ENCODE measurements around the gene CHPF. TPM values are rescaled to one million over a fixed set of nuclear protein-coding genes. Genes with fewer than 3 reads are reported as not detected.

The CHPF gene
- total RNA-seq, 5 donors from 2014 or later (not counting 1 experiment from before 2014, with no cell fraction given) = 5.0 to 12.8 (median 10.8) TPM

GRCh38 chr2:219513787-219514186 lies 29.8 kb downstream of the CHPF start:
- peaks cover 3 to 27% of the 10 kb centered on the region in 2 experiments for H3K4me1 ChIP-seq (ENCODE audit: control insufficient read depth in 1 of 2, extremely low read depth in 1 of 2, insufficient read depth in 2 of 2, low read length in 2 of 2)
- no peak for ATAC-seq (replicated peaks in 1 of 4)
- no peak overlapping the region for H3K27ac Mint-ChIP-seq
- peaks cover 75 to 83% of the 10 kb centered on the region in 2 donors for H3K27me3 Mint-ChIP-seq
- no peaks in the 10 kb centered on the region for H3K9me3 Mint-ChIP-seq
- no peaks in the 10 kb centered on the region for H3K36me3 Mint-ChIP-seq
- no peak for DNase-seq
- H3K36me3 ChIP-seq (ENCODE audit: control insufficient read depth in 2 of 2, extremely low read depth in 1 of 2, insufficient read depth in 1 of 2, low read length in 1 of 2) = no peaks in the 10 kb centered on the region
- H3K4me3 Mint-ChIP-seq = peak overlapping the region in 1 of 3 donors; percentile 66
- H3K4me3 ChIP-seq (ENCODE audit: control insufficient read depth in 1 of 2, extremely low read depth in 1 of 2, low read length in 1 of 2) = no peak overlapping the region
- no peak overlapping the region for H3K27ac ChIP-seq (ENCODE audit: low read length)
- peaks cover 26 to 35% (median 27%) of the 10 kb centered on the region in 3 donors for H3K4me1 Mint-ChIP-seq
- H3K27me3 ChIP-seq (replicated peaks in 1 of 2; ENCODE audit: control insufficient read depth in 2 of 2, extremely low read depth in 1 of 2, insufficient read depth in 2 of 2, low read length in 1 of 2) = peaks cover 8 to 96% of the 10 kb centered on the region in 2 experiments
- H3K9me3 ChIP-seq = no peaks in the 10 kb centered on the region
- ChIA-PET POLR2A (no interaction called here), CTCF (no interaction called here)
- WGBS (ENCODE audit: insufficient coverage) = 0% methylated on average over 3 of the region's 4 CpGs

GRCh38 chr2:219512524-219513216 lies 30.9 kb downstream of the CHPF start:
- H3K36me3 Mint-ChIP-seq = peaks cover under 1% of the 10 kb centered on the region
- DNase-seq (no peak), ATAC-seq (replicated peaks in 1 of 4) (no peak)
- ChIA-PET POLR2A (no interaction called here), CTCF (interaction anchor here in 1 of 2 donors (1.2 to 1.4 kb wide), 2 partner anchors 17 to 30 kb away, joined by 3 to 4 read pairs; no protein-coding TSS in a partner anchor)
- no peaks in the 10 kb centered on the region for H3K36me3 ChIP-seq (ENCODE audit: control insufficient read depth in 2 of 2, extremely low read depth in 1 of 2, insufficient read depth in 1 of 2, low read length in 1 of 2)
- H3K27ac ChIP-seq (ENCODE audit: low read length) = no peak overlapping the region
- no peak overlapping the region for H3K27ac Mint-ChIP-seq
- no peak overlapping the region for H3K4me3 Mint-ChIP-seq
- H3K4me3 ChIP-seq (ENCODE audit: control insufficient read depth in 1 of 2, extremely low read depth in 1 of 2, low read length in 1 of 2) = no peak overlapping the region
- no peaks in the 10 kb centered on the region for H3K9me3 ChIP-seq
- H3K27me3 ChIP-seq (replicated peaks in 1 of 2; ENCODE audit: control insufficient read depth in 2 of 2, extremely low read depth in 1 of 2, insufficient read depth in 2 of 2, low read length in 1 of 2) = peaks cover 8 to 97% of the 10 kb centered on the region in 2 experiments
- H3K27me3 Mint-ChIP-seq = peaks cover 67 to 81% of the 10 kb centered on the region in 2 donors
- H3K4me1 Mint-ChIP-seq = peaks cover 26 to 35% (median 27%) of the 10 kb centered on the region in 3 donors
- 12% methylated on average over 11 of the region's 16 CpGs for WGBS (ENCODE audit: insufficient coverage)
- H3K4me1 ChIP-seq (ENCODE audit: control insufficient read depth in 1 of 2, extremely low read depth in 1 of 2, insufficient read depth in 2 of 2, low read length in 2 of 2) = peaks cover 3 to 27% of the 10 kb centered on the region in 2 experiments
- H3K9me3 Mint-ChIP-seq = no peaks in the 10 kb centered on the region

GRCh38 chr2:219511547-219512325 lies 31.9 kb downstream of the CHPF start:
- H3K4me3 ChIP-seq (ENCODE audit: control insufficient read depth in 1 of 2, extremely low read depth in 1 of 2, low read length in 1 of 2) = no peak overlapping the region
- no peak overlapping the region for H3K4me3 Mint-ChIP-seq
- ATAC-seq (replicated peaks in 1 of 4) (no peak), DNase-seq (no peak)
- peak overlapping the region in 1 of 2 donors; percentile 45 for H3K27ac Mint-ChIP-seq
- peaks cover 57 to 72% of the 10 kb centered on the region in 2 donors for H3K27me3 Mint-ChIP-seq
- H3K27ac ChIP-seq (ENCODE audit: low read length) = no peak overlapping the region
- H3K9me3 ChIP-seq = no peaks in the 10 kb centered on the region
- POLR2A ChIA-PET = interaction anchor here (0.6 to 0.7 kb wide), 3 partner anchors 80 to 216 kb away, joined by 3 to 12 read pairs (median 5); no protein-coding TSS in a partner anchor
- peaks cover 7% of the 10 kb centered on the region for H3K36me3 Mint-ChIP-seq
- H3K4me1 ChIP-seq (ENCODE audit: control insufficient read depth in 1 of 2, extremely low read depth in 1 of 2, insufficient read depth in 2 of 2, low read length in 2 of 2) = peaks cover 3 to 27% of the 10 kb centered on the region in 2 experiments
- peaks cover 8 to 95% of the 10 kb centered on the region in 2 experiments for H3K27me3 ChIP-seq (replicated peaks in 1 of 2; ENCODE audit: control insufficient read depth in 2 of 2, extremely low read depth in 1 of 2, insufficient read depth in 2 of 2, low read length in 1 of 2)
- H3K36me3 ChIP-seq (ENCODE audit: control insufficient read depth in 2 of 2, extremely low read depth in 1 of 2, insufficient read depth in 1 of 2, low read length in 1 of 2) = no peaks in the 10 kb centered on the region
- WGBS (ENCODE audit: insufficient coverage) = 12% methylated on average over 6 of the region's 15 CpGs
- H3K9me3 Mint-ChIP-seq = no peaks in the 10 kb centered on the region
- peaks cover 26 to 35% (median 27%) of the 10 kb centered on the region in 3 donors for H3K4me1 Mint-ChIP-seq
- CTCF ChIA-PET = interaction anchor here in 1 of 2 donors (0.8 to 1.4 kb wide), 3 partner anchors 18 to 36 kb away, joined by 3 to 4 read pairs (median 3); no protein-coding TSS in a partner anchor

- DNase-seq (no peak), ATAC-seq (replicated peaks in 1 of 4) (no peak)
- no peak overlapping the region for H3K27ac ChIP-seq (ENCODE audit: low read length)
- no peak overlapping the region for H3K4me3 ChIP-seq (ENCODE audit: control insufficient read depth in 1 of 2, extremely low read depth in 1 of 2, low read length in 1 of 2)
- H3K27me3 Mint-ChIP-seq = peaks cover 47 to 62% of the 10 kb centered on the region in 2 donors
- H3K9me3 Mint-ChIP-seq = no peaks in the 10 kb centered on the region
- WGBS (ENCODE audit: insufficient coverage) = 10% methylated on average over 15 of the region's 22 CpGs
- H3K27ac Mint-ChIP-seq = no peak overlapping the region
- ChIA-PET CTCF (interaction anchor here in 1 of 2 donors (0.9 to 2.0 kb wide), 3 partner anchors 10 to 19 kb away, joined by 4 to 6 read pairs (median 5); partner anchors contain the start of gene GMPPA), POLR2A (no interaction called here)
- peaks cover 3 to 10% of the 10 kb centered on the region in 2 donors for H3K36me3 ChIP-seq (ENCODE audit: control insufficient read depth in 2 of 2, extremely low read depth in 1 of 2, insufficient read depth in 1 of 2, low read length in 1 of 2)
- peaks cover 3 to 27% of the 10 kb centered on the region in 2 experiments for H3K4me1 ChIP-seq (ENCODE audit: control insufficient read depth in 1 of 2, extremely low read depth in 1 of 2, insufficient read depth in 2 of 2, low read length in 2 of 2)
- peak overlapping the region in 1 of 3 donors; percentile 77 for H3K4me3 Mint-ChIP-seq
- peaks cover 26 to 33% (median 27%) of the 10 kb centered on the region in 3 donors for H3K4me1 Mint-ChIP-seq
- no peaks in the 10 kb centered on the region for H3K9me3 ChIP-seq
- H3K27me3 ChIP-seq (replicated peaks in 1 of 2; ENCODE audit: control insufficient read depth in 2 of 2, extremely low read depth in 1 of 2, insufficient read depth in 2 of 2, low read length in 1 of 2) = peaks cover 8 to 90% of the 10 kb centered on the region in 2 experiments
- peaks cover 16% of the 10 kb centered on the region for H3K36me3 Mint-ChIP-seq
Measured at GRCh38 chr2:219510512-219511135, 33.0 kb downstream of the CHPF start.

- ChIA-PET POLR2A (no interaction called here), CTCF (interaction anchor here (0.5 to 2.0 kb wide), 5 partner anchors 10 to 1277 kb away, joined by 4 to 7 read pairs (median 6); partner anchors contain the start of gene GMPPA (in 1 of the 2))
- no peaks in the 10 kb centered on the region for H3K9me3 ChIP-seq
- ATAC-seq (replicated peaks in 1 of 4) (peak; percentile 77 to 92 (median 80)), DNase-seq (peak in 32 of 35 experiments; percentile 14 to 70 (median 46))
- peaks cover 46 to 56% of the 10 kb centered on the region in 2 donors for H3K27me3 Mint-ChIP-seq
- H3K4me1 Mint-ChIP-seq = peaks cover 26 to 32% (median 27%) of the 10 kb centered on the region in 3 donors
- peaks cover 8 to 83% of the 10 kb centered on the region in 2 experiments for H3K27me3 ChIP-seq (replicated peaks in 1 of 2; ENCODE audit: control insufficient read depth in 2 of 2, extremely low read depth in 1 of 2, insufficient read depth in 2 of 2, low read length in 1 of 2)
- H3K36me3 Mint-ChIP-seq = peaks cover 20% of the 10 kb centered on the region
- peaks cover 3 to 16% of the 10 kb centered on the region in 2 donors for H3K36me3 ChIP-seq (ENCODE audit: control insufficient read depth in 2 of 2, extremely low read depth in 1 of 2, insufficient read depth in 1 of 2, low read length in 1 of 2)
- H3K4me3 Mint-ChIP-seq = peak overlapping the region; percentile 31 to 77 (median 47)
- peak overlapping the region in 1 of 2 donors; percentile 12 for H3K27ac Mint-ChIP-seq
- H3K4me3 ChIP-seq (ENCODE audit: control insufficient read depth in 1 of 2, extremely low read depth in 1 of 2, low read length in 1 of 2) = peak overlapping the region in 1 of 2 donors; percentile 23
- H3K4me1 ChIP-seq (ENCODE audit: control insufficient read depth in 1 of 2, extremely low read depth in 1 of 2, insufficient read depth in 2 of 2, low read length in 2 of 2) = peaks cover 3 to 27% of the 10 kb centered on the region in 2 experiments
- H3K27ac ChIP-seq (ENCODE audit: low read length) = no peak overlapping the region
- WGBS (ENCODE audit: insufficient coverage) = 5% methylated on average over 18 of the region's 26 CpGs
- H3K9me3 Mint-ChIP-seq = no peaks in the 10 kb centered on the region
Measured at GRCh38 chr2:219509780-219510511, 33.7 kb downstream of the CHPF start.

All from T-cell (primary cell).